ENCODE measurements around the gene ERAP2.

Gene ERAP2

DNA sequence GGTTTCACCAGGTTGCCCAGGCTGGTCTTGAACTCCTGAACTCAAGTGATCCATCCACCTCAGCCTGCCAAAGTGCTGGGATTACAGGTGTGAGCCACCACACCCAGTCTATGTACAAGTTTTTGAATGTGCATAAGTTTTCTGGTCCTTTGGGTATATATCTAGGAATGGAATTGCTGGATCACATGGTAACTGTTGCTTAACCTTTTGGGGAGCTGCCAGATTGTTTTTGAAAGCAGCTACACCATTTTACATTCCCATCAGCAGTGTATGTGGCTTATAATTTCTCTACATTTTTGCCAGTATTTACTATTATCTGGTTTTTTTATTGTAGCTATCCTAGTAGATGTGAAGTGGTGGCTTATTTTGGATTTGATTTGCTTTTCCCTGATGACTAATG, 50.7 kb downstream of the ERAP2 start:
- H2AFZ ChIP-seq (ENCODE audit: low read length): no peak overlapping the region
- H3K79me1 ChIP-seq (ENCODE audit: low read depth, low read length): no peaks in the 10 kb centered on the region
- H3K4me2 ChIP-seq (ENCODE audit: insufficient read depth, low read length, poor library complexity, severe bottlenecking): no peak overlapping the region
- no peak overlapping the region for H2BK120ac ChIP-seq (ENCODE audit: low read depth, low read length)
- no peak overlapping the region for H2BK12ac ChIP-seq (ENCODE audit: low read length)
- H3K23ac ChIP-seq (ENCODE audit: low read depth, low read length, poor library complexity): no peak overlapping the region
- no peak overlapping the region for H3K9ac ChIP-seq (ENCODE audit: low read depth, low read length, poor library complexity)
- H4K8ac ChIP-seq (ENCODE audit: low read depth, low read length): no peak overlapping the region
- H3K27ac ChIP-seq (replicated peaks; ENCODE audit: low read length): no peak overlapping the region
- no peaks in the 10 kb centered on the region for H3K27me3 ChIP-seq (ENCODE audit: control insufficient read depth in 3 of 3, insufficient read depth in 3 of 3, low read depth in 1 of 3, low read length in 3 of 3)
- H3K4me1 ChIP-seq (ENCODE audit: control insufficient read depth in 2 of 2, insufficient read depth in 1 of 2, low read depth in 1 of 2, low read length in 2 of 2): peaks cover 2 to 8% of the 10 kb centered on the region in 2 donors
- no peak overlapping the region for H4K91ac ChIP-seq (ENCODE audit: low read depth, low read length, poor library complexity)
- H3K14ac ChIP-seq (ENCODE audit: low read length): no peak overlapping the region
- no peaks in the 10 kb centered on the region for H3K9me3 ChIP-seq (replicated peaks in 1 of 2; ENCODE audit: control insufficient read depth in 2 of 2, insufficient read depth in 1 of 2, low read depth in 1 of 2, low read length in 2 of 2)
- H3K18ac ChIP-seq (ENCODE audit: low read length): no peak overlapping the region
- no peak for DNase-seq (ENCODE audit: low spot score)
- H3K4ac ChIP-seq (ENCODE audit: low read length): no peak overlapping the region
- H3K36me3 ChIP-seq (replicated peaks in 1 of 2; ENCODE audit: control insufficient read depth in 2 of 2, insufficient read depth in 2 of 2, low read length in 2 of 2): no peaks in the 10 kb centered on the region
- no peak overlapping the region for H2BK5ac ChIP-seq (ENCODE audit: low read length)
- no peak overlapping the region for H3K4me3 ChIP-seq (ENCODE audit: low read length in 2 of 2)
- H2BK15ac ChIP-seq (ENCODE audit: low read length): no peak overlapping the region
- no peak overlapping the region for H2AK5ac ChIP-seq (ENCODE audit: low read depth, low read length)

DNA sequence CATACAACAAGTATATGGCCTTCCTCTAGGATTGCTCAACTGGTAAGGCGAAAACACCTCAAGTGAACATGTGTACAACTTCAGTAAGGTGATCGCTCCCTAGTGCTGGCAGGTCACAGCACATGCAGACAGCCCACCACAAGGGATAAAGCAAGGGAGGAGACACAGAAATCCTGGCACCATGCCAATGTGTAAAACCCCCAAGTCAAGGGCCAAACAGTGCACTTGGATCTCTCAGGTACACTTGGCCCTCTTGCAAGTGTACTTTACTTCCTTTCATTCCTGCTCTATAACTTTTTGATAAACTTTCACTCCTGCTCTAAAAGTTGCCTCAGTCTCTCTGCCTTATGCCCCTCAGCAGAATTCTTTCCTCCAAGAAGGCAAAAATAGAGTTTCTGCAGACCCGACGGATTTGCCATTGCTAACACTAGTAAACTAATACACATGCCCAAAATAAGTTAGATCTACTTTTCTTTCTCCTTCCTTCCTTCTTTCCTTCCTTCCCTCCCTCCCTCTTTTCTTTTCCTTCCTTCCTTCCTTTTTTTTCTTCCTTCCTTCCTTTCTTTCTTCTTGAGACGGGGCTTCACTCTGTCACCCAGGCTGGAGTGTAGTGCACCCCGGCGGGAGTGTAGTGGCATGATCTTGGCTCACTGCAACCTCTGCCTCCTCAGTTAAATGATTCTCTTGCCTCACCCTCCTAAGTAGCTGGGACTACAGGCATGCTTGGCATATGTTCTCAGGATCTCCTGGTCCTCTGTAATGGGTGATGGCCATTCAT, 52.8 kb downstream of the ERAP2 start:
- Histone ChIP-seq H2BK5ac (ENCODE audit: low read length) (no peak overlapping the region), H2AK5ac (ENCODE audit: low read depth, low read length) (no peak overlapping the region), H2BK12ac (ENCODE audit: low read length) (no peak overlapping the region), H3K4ac (ENCODE audit: low read length) (no peak overlapping the region), H3K14ac (ENCODE audit: low read length) (no peak overlapping the region), H3K27ac (replicated peaks; ENCODE audit: low read length) (no peak overlapping the region), H3K23ac (ENCODE audit: low read depth, low read length, poor library complexity) (no peak overlapping the region), H3K4me1 (ENCODE audit: control insufficient read depth in 2 of 2, insufficient read depth in 1 of 2, low read depth in 1 of 2, low read length in 2 of 2) (peaks cover under 1 to 9% of the 10 kb centered on the region in 2 donors), H3K4me3 (ENCODE audit: low read length in 2 of 2) (no peak overlapping the region), H3K36me3 (replicated peaks in 1 of 2; ENCODE audit: control insufficient read depth in 2 of 2, insufficient read depth in 2 of 2, low read length in 2 of 2) (no peaks in the 10 kb centered on the region), H2AFZ (ENCODE audit: low read length) (no peak overlapping the region), H3K27me3 (ENCODE audit: control insufficient read depth in 3 of 3, insufficient read depth in 3 of 3, low read depth in 1 of 3, low read length in 3 of 3) (no peaks in the 10 kb centered on the region), H2BK120ac (ENCODE audit: low read depth, low read length) (no peak overlapping the region), H3K18ac (ENCODE audit: low read length) (no peak overlapping the region), H4K8ac (ENCODE audit: low read depth, low read length) (no peak overlapping the region), H3K4me2 (ENCODE audit: insufficient read depth, low read length, poor library complexity, severe bottlenecking) (no peak overlapping the region), H4K91ac (ENCODE audit: low read depth, low read length, poor library complexity) (no peak overlapping the region), H2BK15ac (ENCODE audit: low read length) (no peak overlapping the region), H3K9me3 (replicated peaks in 1 of 2; ENCODE audit: control insufficient read depth in 2 of 2, insufficient read depth in 1 of 2, low read depth in 1 of 2, low read length in 2 of 2) (no peaks in the 10 kb centered on the region), H3K79me1 (ENCODE audit: low read depth, low read length) (no peaks in the 10 kb centered on the region), H3K9ac (ENCODE audit: low read depth, low read length, poor library complexity) (no peak overlapping the region)
- WGBS, 2 donors (ENCODE audit: extremely low coverage in 2 of 2, insufficient read length in 2 of 2, insufficient replicate concordance in 1 of 2): no CpG with 5 or more reads among the region's 7 CpGs
- DNase-seq (ENCODE audit: low spot score): no peak

DNA sequence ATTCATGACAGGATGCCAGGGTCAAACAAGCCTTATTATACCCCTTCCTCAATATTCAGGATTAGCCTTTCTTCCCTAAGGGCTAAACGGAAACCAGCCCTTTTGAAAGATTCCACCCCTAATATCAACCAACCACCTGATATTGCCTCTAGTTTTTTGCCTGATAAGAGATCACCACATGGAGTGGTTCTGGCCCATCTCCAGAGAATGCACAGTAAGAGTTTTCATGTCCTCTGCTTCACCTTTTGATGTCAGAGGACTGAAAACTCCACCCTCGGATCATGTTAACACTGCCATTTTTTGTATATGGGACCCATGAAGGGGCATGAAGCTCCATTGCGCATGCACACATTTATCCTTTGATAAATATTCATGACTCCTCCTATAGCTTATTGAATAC, 53.8 kb downstream of the ERAP2 start:
- H3K9me3 ChIP-seq (replicated peaks in 1 of 2; ENCODE audit: control insufficient read depth in 2 of 2, insufficient read depth in 1 of 2, low read depth in 1 of 2, low read length in 2 of 2): no peaks in the 10 kb centered on the region
- no peak overlapping the region for H3K4me3 ChIP-seq (ENCODE audit: low read length in 2 of 2)
- no peak overlapping the region for H3K18ac ChIP-seq (ENCODE audit: low read length)
- WGBS, 2 donors (ENCODE audit: extremely low coverage in 2 of 2, insufficient read length in 2 of 2, insufficient replicate concordance in 1 of 2): no CpG with 5 or more reads among the region's 3 CpGs
- H2AFZ ChIP-seq (ENCODE audit: low read length): no peak overlapping the region
- no peak overlapping the region for H3K23ac ChIP-seq (ENCODE audit: low read depth, low read length, poor library complexity)
- H3K4ac ChIP-seq (ENCODE audit: low read length): peak overlapping the region; percentile 30
- H4K8ac ChIP-seq (ENCODE audit: low read depth, low read length): no peak overlapping the region
- no peak overlapping the region for H3K4me2 ChIP-seq (ENCODE audit: insufficient read depth, low read length, poor library complexity, severe bottlenecking)
- no peak overlapping the region for H2AK5ac ChIP-seq (ENCODE audit: low read depth, low read length)
- H2BK15ac ChIP-seq (ENCODE audit: low read length): no peak overlapping the region
- no peak for DNase-seq (ENCODE audit: low spot score)
- no peaks in the 10 kb centered on the region for H3K36me3 ChIP-seq (replicated peaks in 1 of 2; ENCODE audit: control insufficient read depth in 2 of 2, insufficient read depth in 2 of 2, low read length in 2 of 2)
- no peak overlapping the region for H3K27ac ChIP-seq (replicated peaks; ENCODE audit: low read length)
- no peak overlapping the region for H3K9ac ChIP-seq (ENCODE audit: low read depth, low read length, poor library complexity)
- no peaks in the 10 kb centered on the region for H3K79me1 ChIP-seq (ENCODE audit: low read depth, low read length)
- H2BK120ac ChIP-seq (ENCODE audit: low read depth, low read length): no peak overlapping the region
- H2BK5ac ChIP-seq (ENCODE audit: low read length): no peak overlapping the region
- no peaks in the 10 kb centered on the region for H3K27me3 ChIP-seq (ENCODE audit: control insufficient read depth in 3 of 3, insufficient read depth in 3 of 3, low read depth in 1 of 3, low read length in 3 of 3)
- peaks cover 3 to 6% of the 10 kb centered on the region in 2 donors for H3K4me1 ChIP-seq (ENCODE audit: control insufficient read depth in 2 of 2, insufficient read depth in 1 of 2, low read depth in 1 of 2, low read length in 2 of 2)
- no peak overlapping the region for H4K91ac ChIP-seq (ENCODE audit: low read depth, low read length, poor library complexity)
- no peak overlapping the region for H3K14ac ChIP-seq (ENCODE audit: low read length)
- H2BK12ac ChIP-seq (ENCODE audit: low read length): no peak overlapping the region

DNA sequence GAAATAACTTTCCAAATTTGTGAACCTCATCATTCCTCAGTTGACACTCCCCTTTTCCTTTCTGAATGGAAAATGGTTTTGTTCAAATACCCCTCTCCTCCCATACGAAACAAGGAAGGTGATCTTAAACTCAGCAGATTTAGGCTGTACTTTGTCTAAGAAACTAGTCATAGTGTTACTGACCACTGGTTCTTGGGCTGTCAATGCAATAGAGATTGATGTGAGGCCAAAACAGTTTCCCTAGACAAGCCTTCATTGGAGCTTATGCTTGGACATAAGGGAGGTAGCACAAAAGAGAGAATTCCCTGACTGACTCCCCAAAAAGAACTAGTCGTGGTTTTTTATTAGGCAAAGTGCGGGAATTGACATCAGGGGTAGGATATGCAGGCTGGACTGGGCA, 54.3 kb downstream of the ERAP2 start:
- Histone ChIP-seq H3K36me3 (replicated peaks in 1 of 2; ENCODE audit: control insufficient read depth in 2 of 2, insufficient read depth in 2 of 2, low read length in 2 of 2) (no peaks in the 10 kb centered on the region), H2AFZ (ENCODE audit: low read length) (no peak overlapping the region), H2BK5ac (ENCODE audit: low read length) (no peak overlapping the region), H3K27ac (replicated peaks; ENCODE audit: low read length) (no peak overlapping the region), H3K9me3 (replicated peaks in 1 of 2; ENCODE audit: control insufficient read depth in 2 of 2, insufficient read depth in 1 of 2, low read depth in 1 of 2, low read length in 2 of 2) (no peaks in the 10 kb centered on the region), H3K4me1 (ENCODE audit: control insufficient read depth in 2 of 2, insufficient read depth in 1 of 2, low read depth in 1 of 2, low read length in 2 of 2) (peaks cover 3 to 6% of the 10 kb centered on the region in 2 donors), H3K23ac (ENCODE audit: low read depth, low read length, poor library complexity) (no peak overlapping the region), H3K18ac (ENCODE audit: low read length) (no peak overlapping the region), H3K4ac (ENCODE audit: low read length) (no peak overlapping the region), H4K8ac (ENCODE audit: low read depth, low read length) (no peak overlapping the region), H3K79me1 (ENCODE audit: low read depth, low read length) (no peaks in the 10 kb centered on the region), H2AK5ac (ENCODE audit: low read depth, low read length) (no peak overlapping the region), H3K27me3 (ENCODE audit: control insufficient read depth in 3 of 3, insufficient read depth in 3 of 3, low read depth in 1 of 3, low read length in 3 of 3) (no peaks in the 10 kb centered on the region), H3K9ac (ENCODE audit: low read depth, low read length, poor library complexity) (no peak overlapping the region), H2BK120ac (ENCODE audit: low read depth, low read length) (no peak overlapping the region), H4K91ac (ENCODE audit: low read depth, low read length, poor library complexity) (no peak overlapping the region), H3K4me3 (ENCODE audit: low read length in 2 of 2) (no peak overlapping the region), H2BK12ac (ENCODE audit: low read length) (no peak overlapping the region), H2BK15ac (ENCODE audit: low read length) (no peak overlapping the region), H3K4me2 (ENCODE audit: insufficient read depth, low read length, poor library complexity, severe bottlenecking) (no peak overlapping the region), H3K14ac (ENCODE audit: low read length) (no peak overlapping the region)
- no peak for DNase-seq (ENCODE audit: low spot score)
- no CpG with 5 or more reads among the region's 3 CpGs for WGBS, 2 donors (ENCODE audit: extremely low coverage in 2 of 2, insufficient read length in 2 of 2, insufficient replicate concordance in 1 of 2)
